ENCODE results near the gene RFXAP. TPM values are rescaled to one million over a fixed set of nuclear protein-coding genes. Genes with fewer than 3 reads are reported as not detected.
A peak's percentile ranks its signal among the peaks of the same experiment; 100 is the strongest.

Gene RFXAP
- total and polyA plus RNA-seq, 9 of the 15 experiments (the other 6 are each of a cell fraction or from before 2014, with no cell fraction given), result 2.1 to 9.7 (median 2.9) TPM

GRCh38 chr13:36839981-36840380, 21.0 kb downstream of the RFXAP start (continued):
- no peak for TF ChIP-seq THAP12 (CRISPR knock-in tag; IDR thresholded peaks at IDR 0.05)
- no peak for TF ChIP-seq ZNF436 (CRISPR knock-in tag; IDR thresholded peaks at IDR 0.05)
- TF ChIP-seq MCM3 (IDR thresholded peaks at IDR 0.05), result no peak
- TF ChIP-seq MYNN (IDR thresholded peaks at IDR 0.05), result no peak
- no peak for TF ChIP-seq MYNN (CRISPR knock-in tag; IDR thresholded peaks at IDR 0.05)

GRCh38 chr13:36840718-36841250, 21.8 kb downstream of the RFXAP start:
- Histone ChIP-seq H4K20me1 (replicated peaks; ENCODE audit: control insufficient read depth, insufficient read depth, low read length) (no peaks in the 10 kb centered on the region), H3K9me1 (ENCODE audit: control insufficient read depth, insufficient read depth, low read length) (no peaks in the 10 kb centered on the region), H3K4me1 (replicated peaks in 1 of 2; ENCODE audit: control insufficient read depth in 2 of 2, insufficient read depth in 2 of 2, low read length in 2 of 2) (no peaks in the 10 kb centered on the region), H3K79me2 (ENCODE audit: control insufficient read depth, insufficient read depth, low read length) (no peaks in the 10 kb centered on the region), H3K4me2 (ENCODE audit: insufficient read depth, low read length) (no peak overlapping the region), H3K9me3 (replicated peaks; ENCODE audit: control insufficient read depth, insufficient read depth, low read depth, low read length) (no peaks in the 10 kb centered on the region), H3K36me3 (ENCODE audit: control insufficient read depth, insufficient read depth, low read length) (no peaks in the 10 kb centered on the region), H3K9ac (ENCODE audit: insufficient read depth in 1 of 2, low read depth in 2 of 2, low read length in 2 of 2) (no peak overlapping the region), H3K4me3 (no peak overlapping the region), H2AFZ (ENCODE audit: low read depth, low read length) (no peak overlapping the region), H3K27me3 (ENCODE audit: control insufficient read depth in 2 of 2, insufficient read depth in 2 of 2, low read length in 2 of 2) (no peaks in the 10 kb centered on the region), H3K27ac (ENCODE audit: extremely low read depth, low read depth, low read length) (no peak overlapping the region)
- WGBS (ENCODE audit: insufficient coverage, low coverage, missing lambda C conversion rate), result 44% methylated on average over 2 of the region's 3 CpGs
- no TSS peak for BruUV-seq (replicated peaks)
- ChIA-PET CTCF (ENCODE audit: low intra/inter-chr PET ratio) (interaction anchor here (0.6 to 1.7 kb wide), 2 partner anchors 493 to 558 kb away, joined by 3 to 8 read pairs; no protein-coding TSS in a partner anchor), POLR2A (interaction anchor here (0.6 to 1.3 kb wide), 4 partner anchors 12 to 371 kb away, joined by 3 to 5 read pairs (median 3); no protein-coding TSS in a partner anchor)
- FAIRE-seq (no peak), ATAC-seq (no peak), DNase-seq (ENCODE audit: extremely low read depth in 1 of 4, low spot score in 3 of 4) (no peak)
- intact Hi-C loops (cut with micrococcal nuclease) (loop anchor here (10.0 kb wide), 1 partner anchor 416 kb away; no protein-coding TSS in a partner anchor), in situ Hi-C loops (cut with MboI) (loop anchor here (25.0 kb wide), 1 partner anchor 428 kb away; no protein-coding TSS in a partner anchor)
- TF ChIP-seq NR1H2 (CRISPR knock-in tag; IDR thresholded peaks at IDR 0.05), result no peak
- TF ChIP-seq ZNF384 (IDR thresholded peaks at IDR 0.05; ENCODE audit: low read depth, low read length), result peak; percentile 53; the same call in 1 of the 2 replicates
